Measurements from ENCODE around the gene RASEF.

- TF ChIP-seq POLR2A (IDR thresholded peaks at IDR 0.05), result no peak
- TF ChIP-seq, protein P1, sequence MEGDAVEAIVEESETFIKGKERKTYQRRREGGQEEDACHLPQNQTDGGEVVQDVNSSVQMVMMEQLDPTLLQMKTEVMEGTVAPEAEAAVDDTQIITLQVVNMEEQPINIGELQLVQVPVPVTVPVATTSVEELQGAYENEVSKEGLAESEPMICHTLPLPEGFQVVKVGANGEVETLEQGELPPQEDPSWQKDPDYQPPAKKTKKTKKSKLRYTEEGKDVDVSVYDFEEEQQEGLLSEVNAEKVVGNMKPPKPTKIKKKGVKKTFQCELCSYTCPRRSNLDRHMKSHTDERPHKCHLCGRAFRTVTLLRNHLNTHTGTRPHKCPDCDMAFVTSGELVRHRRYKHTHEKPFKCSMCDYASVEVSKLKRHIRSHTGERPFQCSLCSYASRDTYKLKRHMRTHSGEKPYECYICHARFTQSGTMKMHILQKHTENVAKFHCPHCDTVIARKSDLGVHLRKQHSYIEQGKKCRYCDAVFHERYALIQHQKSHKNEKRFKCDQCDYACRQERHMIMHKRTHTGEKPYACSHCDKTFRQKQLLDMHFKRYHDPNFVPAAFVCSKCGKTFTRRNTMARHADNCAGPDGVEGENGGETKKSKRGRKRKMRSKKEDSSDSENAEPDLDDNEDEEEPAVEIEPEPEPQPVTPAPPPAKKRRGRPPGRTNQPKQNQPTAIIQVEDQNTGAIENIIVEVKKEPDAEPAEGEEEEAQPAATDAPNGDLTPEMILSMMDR (IDR thresholded peaks at IDR 0.05), result no peak
Observed at GRCh38 chr9:83060556-83060955, 2.4 kb downstream of the RASEF start.
